HG03442 (cell line): ENCODE results near the gene CSNK1E.
"Not testable (repeated sequence)": the region's sequence is repeated elsewhere in the genome, so short reads cannot be mapped to it uniquely, and the experiment has no call there.

Experiments used
- ATAC-seq: cut with Tn5 transposase; IDR thresholded peaks from one replicate; pipeline ENCODE4 v1.9.1; 2021; ENCODE audit warnings: mild to moderate bottlenecking, moderate library complexity; ENCODE audit not compliant: unreplicated experiment

The CSNK1E gene

GRCh38 chr22:38317122-38317994, at the start of gene CSNK1E:
Gene CSNK1E, minus strand, starts transcription at chr22:38317433. Its CDS starts 3,276 bp downstream, at chr22:38314157.
- peak; percentile 43 for ATAC-seq

DNA sequence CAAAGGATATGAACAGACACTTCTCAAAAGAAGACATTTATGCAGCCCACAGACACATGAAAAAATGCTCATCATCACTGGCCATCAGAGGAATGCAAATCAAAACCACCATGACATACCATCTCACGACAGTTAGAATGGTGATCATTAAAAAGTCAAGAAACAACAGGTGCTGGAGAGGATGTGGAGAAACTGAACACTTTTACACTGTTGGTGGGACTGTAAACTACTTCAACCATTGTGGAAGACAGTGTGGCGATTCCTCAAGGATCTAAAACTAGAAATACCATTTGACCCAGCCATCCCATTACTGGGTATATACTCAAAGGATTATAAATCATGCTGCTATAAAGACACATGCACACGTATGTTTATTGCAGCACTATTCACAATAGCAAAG, 48.6 kb upstream of the CSNK1E start:
- ATAC-seq, result not testable (repeated sequence)

DNA sequence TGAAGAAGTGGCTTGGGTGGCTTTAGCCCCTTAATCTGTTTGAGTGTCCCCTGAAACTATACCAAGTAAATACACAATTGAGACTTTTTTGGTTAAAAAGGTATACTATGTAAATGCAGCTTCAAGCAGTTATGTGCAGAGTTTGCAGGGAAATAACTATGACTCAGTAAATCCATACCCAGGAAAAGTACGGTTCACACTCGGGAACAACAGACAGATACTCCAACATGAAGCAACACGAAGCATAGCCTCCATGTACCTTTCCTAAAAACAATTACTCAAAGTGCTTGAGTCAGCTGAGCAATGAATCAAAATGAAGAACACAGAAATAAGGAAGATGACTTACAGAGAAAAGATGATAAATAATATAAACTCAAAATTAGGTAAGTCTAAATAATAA, 47.9 kb upstream of the CSNK1E start:
- not testable (repeated sequence) for ATAC-seq

GRCh38 chr22:38360560-38360959, 43.3 kb upstream of the CSNK1E start:
- not testable (repeated sequence) for ATAC-seq

DNA sequence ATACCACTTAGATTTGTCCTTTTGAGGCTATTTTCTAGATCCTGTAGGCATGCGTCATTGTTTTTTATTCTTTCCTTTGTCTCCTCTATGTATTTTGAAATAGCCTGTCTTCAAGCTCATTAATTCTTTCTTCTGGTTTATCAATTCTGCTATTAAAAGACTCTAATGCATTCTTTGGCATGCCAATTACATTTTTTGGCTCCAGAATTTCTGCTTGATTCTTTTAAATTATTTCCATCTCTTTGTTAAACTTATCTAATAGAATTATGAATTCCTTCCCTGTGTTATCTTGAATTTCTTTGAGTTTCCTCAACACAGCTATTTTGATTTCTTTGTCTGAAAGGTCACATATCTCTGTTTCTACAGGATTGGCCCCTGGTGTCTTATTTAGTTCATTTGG, 42.6 kb upstream of the CSNK1E start:
- ATAC-seq, result not testable (repeated sequence)

- ATAC-seq, result not testable (repeated sequence)
Measured at GRCh38 chr22:38357971-38358370, 40.7 kb upstream of the CSNK1E start.

GRCh38 chr22:38355275-38355674, 38.0 kb upstream of the CSNK1E start:
- ATAC-seq, result no peak

DNA sequence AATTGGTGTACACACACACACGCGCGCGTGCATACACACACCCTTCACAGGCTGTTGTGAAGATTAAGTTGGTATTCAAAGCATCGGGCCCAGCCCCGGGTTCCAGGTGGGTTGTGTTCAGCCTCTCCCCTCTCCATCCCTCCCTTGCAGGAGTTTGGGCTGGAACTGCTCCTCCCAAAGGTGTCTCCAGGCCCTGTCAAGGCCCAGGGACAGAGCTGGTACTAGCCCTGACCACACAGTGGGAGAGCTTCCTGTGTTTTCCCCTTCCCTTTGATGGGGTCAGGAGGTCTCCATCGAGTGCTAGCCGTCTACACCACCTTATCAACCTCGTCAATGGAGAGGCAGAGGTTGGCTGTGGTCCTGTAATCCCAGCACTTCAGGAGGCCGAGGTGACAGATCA, 36.5 kb upstream of the CSNK1E start:
- no peak for ATAC-seq

DNA sequence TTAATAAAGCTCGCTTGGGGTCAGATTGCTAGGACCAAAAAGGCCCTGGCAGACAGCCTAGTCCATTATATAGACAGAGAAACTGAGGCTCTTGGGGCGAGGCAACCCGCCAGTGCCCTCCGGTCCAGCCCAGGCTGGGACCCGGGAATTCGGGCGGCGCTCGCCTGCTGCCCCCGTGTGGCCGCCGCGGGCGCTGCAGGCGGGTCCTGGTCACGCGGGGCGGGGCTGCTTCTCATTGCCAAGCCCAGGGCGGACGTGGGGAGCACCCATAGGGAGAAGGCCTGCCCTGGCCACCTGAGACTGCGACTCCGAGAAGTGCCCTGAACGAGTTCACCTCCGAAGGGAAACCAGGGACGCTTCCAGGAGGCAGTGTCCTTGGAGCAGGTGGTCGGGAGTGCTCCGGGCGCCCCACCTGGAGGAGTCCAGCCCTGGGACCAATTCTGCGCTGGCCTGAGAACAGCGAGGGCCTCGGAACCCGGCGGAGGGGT, 36.0 kb upstream of the CSNK1E start:
- ATAC-seq, result no peak

- ATAC-seq, result no peak
Measured at GRCh38 chr22:38352436-38352835, 35.2 kb upstream of the CSNK1E start.

DNA sequence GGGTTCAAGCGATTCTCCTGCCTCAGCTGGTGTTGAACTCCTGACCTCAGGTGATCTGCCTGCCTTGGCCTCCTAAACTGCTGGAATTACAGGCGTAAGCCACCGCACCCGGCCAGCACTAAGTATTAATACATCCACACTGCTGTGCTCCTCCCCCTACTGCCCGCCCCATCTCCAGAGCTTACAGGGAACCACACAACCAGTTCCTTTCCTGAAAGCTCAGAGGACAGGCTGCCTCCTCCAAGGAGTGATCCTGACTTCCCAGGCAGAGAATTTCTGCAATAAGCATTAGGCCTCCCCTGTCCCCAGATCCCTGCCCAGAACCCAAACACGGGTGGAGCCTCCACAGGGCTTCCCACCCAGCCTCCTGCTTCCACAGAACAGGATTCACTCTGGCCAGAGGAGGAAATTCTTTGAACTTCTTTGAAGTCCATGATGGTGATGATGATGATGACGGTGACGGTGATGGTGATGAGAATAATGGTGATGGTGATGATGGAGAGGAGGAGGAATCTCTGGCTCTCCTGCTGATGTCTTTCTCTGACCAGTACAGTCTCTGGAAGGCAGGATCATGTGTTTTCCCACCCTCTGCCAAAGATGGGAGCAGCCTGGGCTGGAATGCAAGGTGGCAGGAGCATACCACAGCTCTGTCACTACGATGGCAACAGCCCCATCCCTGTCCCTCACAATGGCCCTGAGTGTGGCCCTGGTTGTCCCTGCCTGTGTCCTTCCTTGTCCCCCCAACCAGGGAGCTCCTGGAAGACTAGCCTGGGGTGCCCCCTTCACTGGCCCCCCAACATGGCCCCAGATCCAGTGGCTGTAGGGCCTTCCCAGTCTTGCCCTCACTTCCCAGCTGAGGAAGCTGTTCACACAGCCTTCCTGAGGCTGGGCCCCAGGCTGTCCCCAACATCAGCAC, 33.5 kb upstream of the CSNK1E start:
- no peak for ATAC-seq

GRCh38 chr22:38348751-38349496, 31.7 kb upstream of the CSNK1E start:
- ATAC-seq, result no peak

- ATAC-seq, result no peak
Measured at GRCh38 chr22:38347944-38348750, 30.9 kb upstream of the CSNK1E start.

- ATAC-seq, result no peak
Measured at GRCh38 chr22:38347181-38347943, 30.1 kb upstream of the CSNK1E start.

DNA sequence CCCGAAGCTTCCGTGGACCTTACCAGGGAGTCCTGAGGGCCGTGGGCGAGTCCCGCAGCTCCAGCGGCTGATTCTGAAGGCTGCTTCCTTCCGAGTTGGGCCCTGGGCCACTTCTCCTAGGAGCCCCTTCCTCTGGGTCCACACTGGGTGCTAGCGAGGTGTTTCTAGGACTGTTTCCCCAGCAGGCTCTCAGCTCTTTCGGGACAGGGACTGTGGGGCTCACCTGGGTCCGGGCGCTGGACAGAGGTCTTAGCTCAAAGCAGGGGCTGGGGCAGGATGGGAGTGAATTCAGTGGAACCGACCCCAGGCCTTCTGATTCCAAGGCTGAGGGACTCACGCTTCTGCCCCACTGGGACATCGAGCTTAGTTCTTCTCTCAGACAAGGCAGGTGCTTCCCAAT, 29.3 kb upstream of the CSNK1E start:
- no peak for ATAC-seq

DNA sequence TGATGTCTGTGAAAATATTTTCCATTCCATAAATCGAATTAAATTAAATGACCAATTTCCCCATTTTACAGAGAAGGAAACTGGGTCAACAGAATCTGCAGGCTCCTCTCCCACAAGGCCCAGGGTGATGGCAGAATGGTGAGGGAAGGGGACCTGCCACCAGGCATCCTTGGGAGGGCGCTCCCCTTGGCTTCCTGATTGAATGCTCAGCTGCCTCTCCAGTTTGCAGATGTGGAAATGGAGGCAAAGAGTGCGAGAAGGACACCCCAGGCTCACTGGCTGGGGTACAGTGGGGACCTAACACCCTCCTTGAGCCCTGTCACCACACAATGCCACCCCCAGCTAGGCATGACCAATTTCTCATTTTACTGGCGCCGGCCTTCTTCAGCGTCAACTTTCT, 28.5 kb upstream of the CSNK1E start:
- no peak for ATAC-seq

DNA sequence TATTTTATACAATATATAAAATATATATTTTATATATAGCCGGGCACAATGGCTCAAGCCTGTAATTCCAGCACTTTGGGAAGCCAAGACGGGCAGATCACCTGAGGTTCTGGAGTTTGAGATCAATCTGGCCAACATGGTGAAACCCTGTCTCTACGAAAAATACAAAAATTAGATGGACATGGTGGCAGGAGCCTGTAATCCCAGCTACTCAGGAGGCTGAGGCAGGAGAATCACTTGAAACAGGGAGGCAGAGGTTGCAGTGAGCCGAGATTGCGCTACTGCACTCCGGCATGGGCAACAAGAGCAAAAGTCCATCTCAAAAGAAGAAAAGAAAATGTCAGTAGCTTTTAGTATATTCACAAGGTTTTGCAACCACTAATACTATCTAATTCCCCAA, 22.7 kb upstream of the CSNK1E start:
- not testable (repeated sequence) for ATAC-seq

GRCh38 chr22:38338772-38339379, 21.6 kb upstream of the CSNK1E start:
- ATAC-seq, result no peak

GRCh38 chr22:38336699-38337098, 19.5 kb upstream of the CSNK1E start:
- no peak for ATAC-seq
